Activated CD8-positive, alpha-beta memory T cell treated with anti-CD3 and anti-CD28 coated beads for 48 hours (primary cell): ENCODE measurements around the gene CFAP92.
"Not testable (repeated sequence)": the region's sequence is repeated elsewhere in the genome, so short reads cannot be mapped to it uniquely, and the experiment has no call there.

Experiments used
- DNase-seq, 3 experiments: peaks; one replicate each; pipeline ENCODE4 v3.0.0-alpha.2; 2020; ENCODE audit warnings: low read depth in 2 of 3, low spot score in 2 of 3

CFAP92 gene

GRCh38 chr3:128942161-128942952 is 51.5 kb downstream of the CFAP92 start:
- DNase-seq: no peak

- DNase-seq: no peak
Measured at GRCh38 chr3:128940252-128940651, 53.6 kb downstream of the CFAP92 start.

- no peak for DNase-seq
Measured at GRCh38 chr3:128936341-128936740, 57.5 kb downstream of the CFAP92 start.

GRCh38 chr3:128935922-128936321 is 58.0 kb downstream of the CFAP92 start:
- DNase-seq: no peak

GRCh38 chr3:128933922-128934253 is 60.0 kb downstream of the CFAP92 start:
- DNase-seq: no peak

- no peak for DNase-seq
Measured at GRCh38 chr3:128933213-128933921, 60.5 kb downstream of the CFAP92 start.

GRCh38 chr3:128932516-128933212 is 61.2 kb downstream of the CFAP92 start:
- DNase-seq: no peak

- no peak for DNase-seq
Measured at GRCh38 chr3:128931046-128931445, 62.8 kb downstream of the CFAP92 start.

GRCh38 chr3:128929364-128929763 is 64.5 kb downstream of the CFAP92 start:
- DNase-seq: no peak

- DNase-seq: not testable (repeated sequence)
Measured at GRCh38 chr3:128923986-128924385, 69.9 kb downstream of the CFAP92 start.

GRCh38 chr3:128923576-128923975 is 70.3 kb downstream of the CFAP92 start:
- no peak for DNase-seq

GRCh38 chr3:128922804-128923459 is 70.9 kb downstream of the CFAP92 start:
- DNase-seq: peak; percentile 10 to 23 (median 14)

GRCh38 chr3:128919988-128920387 is 73.9 kb downstream of the CFAP92 start:
- DNase-seq: no peak

- no peak for DNase-seq
Measured at GRCh38 chr3:128917291-128917690, 76.6 kb downstream of the CFAP92 start.

- no peak for DNase-seq
Measured at GRCh38 chr3:128914966-128915645, 78.8 kb downstream of the CFAP92 start.

GRCh38 chr3:128911911-128912310 is 82.0 kb downstream of the CFAP92 start:
- DNase-seq: no peak

- no peak for DNase-seq
Measured at GRCh38 chr3:128910006-128910405, 83.9 kb downstream of the CFAP92 start.

- no peak for DNase-seq
Measured at GRCh38 chr3:128908951-128909350, 84.9 kb downstream of the CFAP92 start.

- no peak for DNase-seq
Measured at GRCh38 chr3:128907706-128908445, 86.0 kb downstream of the CFAP92 start.

- DNase-seq: no peak
Measured at GRCh38 chr3:128906804-128907525, 86.9 kb downstream of the CFAP92 start.
